NCI-H1092 treated with DMSO at 0.1 percent for 48 hours (cell line): ENCODE results near the gene STK31.
"Not testable (repeated sequence)": the region's sequence is repeated elsewhere in the genome, so short reads cannot be mapped to it uniquely, and the experiment has no call there.

Source experiments
- DNase-seq: peaks from one replicate; lab custom pipeline; 2025; lab: John Stamatoyannopoulos, UW

STK31 gene, protein sequence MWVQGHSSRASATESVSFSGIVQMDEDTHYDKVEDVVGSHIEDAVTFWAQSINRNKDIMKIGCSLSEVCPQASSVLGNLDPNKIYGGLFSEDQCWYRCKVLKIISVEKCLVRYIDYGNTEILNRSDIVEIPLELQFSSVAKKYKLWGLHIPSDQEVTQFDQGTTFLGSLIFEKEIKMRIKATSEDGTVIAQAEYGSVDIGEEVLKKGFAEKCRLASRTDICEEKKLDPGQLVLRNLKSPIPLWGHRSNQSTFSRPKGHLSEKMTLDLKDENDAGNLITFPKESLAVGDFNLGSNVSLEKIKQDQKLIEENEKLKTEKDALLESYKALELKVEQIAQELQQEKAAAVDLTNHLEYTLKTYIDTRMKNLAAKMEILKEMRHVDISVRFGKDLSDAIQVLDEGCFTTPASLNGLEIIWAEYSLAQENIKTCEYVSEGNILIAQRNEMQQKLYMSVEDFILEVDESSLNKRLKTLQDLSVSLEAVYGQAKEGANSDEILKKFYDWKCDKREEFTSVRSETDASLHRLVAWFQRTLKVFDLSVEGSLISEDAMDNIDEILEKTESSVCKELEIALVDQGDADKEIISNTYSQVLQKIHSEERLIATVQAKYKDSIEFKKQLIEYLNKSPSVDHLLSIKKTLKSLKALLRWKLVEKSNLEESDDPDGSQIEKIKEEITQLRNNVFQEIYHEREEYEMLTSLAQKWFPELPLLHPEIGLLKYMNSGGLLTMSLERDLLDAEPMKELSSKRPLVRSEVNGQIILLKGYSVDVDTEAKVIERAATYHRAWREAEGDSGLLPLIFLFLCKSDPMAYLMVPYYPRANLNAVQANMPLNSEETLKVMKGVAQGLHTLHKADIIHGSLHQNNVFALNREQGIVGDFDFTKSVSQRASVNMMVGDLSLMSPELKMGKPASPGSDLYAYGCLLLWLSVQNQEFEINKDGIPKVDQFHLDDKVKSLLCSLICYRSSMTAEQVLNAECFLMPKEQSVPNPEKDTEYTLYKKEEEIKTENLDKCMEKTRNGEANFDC

DNA sequence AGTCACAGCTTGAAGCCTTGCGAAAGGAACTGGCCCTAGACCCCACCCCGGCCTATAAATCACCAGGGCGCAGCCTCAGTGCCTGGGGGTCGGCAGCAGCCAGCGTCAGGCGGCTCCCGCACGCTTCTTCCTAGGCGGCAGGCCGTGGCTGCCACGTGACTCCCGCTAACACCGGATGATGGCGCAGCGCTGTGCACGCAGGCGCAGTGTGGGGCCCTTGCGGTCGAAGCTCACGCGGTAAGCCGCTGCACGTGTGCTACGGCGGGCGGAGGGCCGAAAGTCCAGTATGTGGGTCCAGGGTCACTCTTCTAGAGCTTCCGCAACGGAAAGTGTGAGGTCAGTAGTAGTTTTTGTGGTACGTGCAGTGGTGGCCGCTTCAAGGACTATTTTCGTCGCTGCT lies at the start of gene STK31:
STK31 (plus strand) TSS at position 220 of the 400 bp plus-strand sequence; CDS start at position 287, 67 bp downstream.
- no peak for DNase-seq

DNA sequence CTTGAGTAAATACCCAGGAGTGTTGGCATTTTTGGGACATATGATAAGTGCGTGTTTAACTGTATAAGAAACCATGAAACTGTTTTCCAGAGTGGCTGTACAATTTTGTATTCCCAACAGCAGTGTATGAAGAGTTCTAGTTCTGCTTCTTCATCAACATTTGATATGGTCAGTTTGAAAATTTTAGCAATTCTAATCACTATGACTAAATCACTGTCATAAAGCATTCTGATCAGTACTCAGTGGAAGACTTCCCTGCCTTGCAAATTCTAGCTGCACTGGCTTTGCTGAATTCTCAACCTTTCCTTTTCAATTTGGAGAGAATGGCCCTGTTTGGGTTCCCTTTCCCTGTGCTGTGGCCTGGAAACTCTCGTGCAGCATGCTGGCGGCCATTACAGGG lies 48.6 kb upstream of the STK31 start:
- DNase-seq, result no peak

DNA sequence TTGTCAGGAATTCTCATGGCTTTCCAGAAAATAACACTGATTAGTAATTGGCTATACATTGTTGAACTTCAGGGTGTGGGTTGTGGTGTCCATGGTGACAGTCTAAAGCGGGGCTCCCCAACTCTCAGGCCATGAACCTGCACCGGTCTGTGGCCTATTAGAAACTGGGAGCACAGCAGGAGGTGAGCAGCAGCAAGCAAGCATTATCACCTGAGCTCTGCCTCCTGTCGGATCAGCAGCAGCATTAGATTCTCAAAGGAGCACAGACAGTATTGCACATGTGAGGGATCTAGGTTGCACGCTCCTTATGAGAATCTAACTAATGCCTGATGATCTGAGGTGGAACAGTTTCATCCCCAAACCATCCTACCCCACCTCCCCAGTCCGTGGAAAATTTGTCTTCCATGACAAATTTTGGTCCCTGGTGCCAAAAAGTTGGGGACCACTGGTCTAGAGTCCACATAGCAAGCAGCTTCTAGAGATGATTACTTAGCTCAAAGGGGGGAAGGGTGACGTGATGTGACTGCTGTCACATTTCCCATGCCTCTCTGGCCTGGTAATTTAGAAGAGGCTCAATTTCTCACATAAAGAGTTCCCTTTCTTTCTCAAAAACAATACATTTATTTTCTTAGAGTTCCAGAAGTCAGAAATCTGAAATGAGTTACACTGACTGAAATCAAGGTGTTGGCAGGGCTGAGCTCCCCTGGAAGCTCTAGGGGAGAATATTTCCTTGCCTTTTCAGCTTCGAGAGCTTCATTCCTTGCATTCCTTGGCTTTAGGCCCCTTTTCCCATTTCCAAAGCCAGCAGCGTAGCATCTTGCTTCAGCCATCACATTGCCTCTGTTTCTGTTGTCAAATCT lies 47.7 kb upstream of the STK31 start:
- no peak for DNase-seq

DNA sequence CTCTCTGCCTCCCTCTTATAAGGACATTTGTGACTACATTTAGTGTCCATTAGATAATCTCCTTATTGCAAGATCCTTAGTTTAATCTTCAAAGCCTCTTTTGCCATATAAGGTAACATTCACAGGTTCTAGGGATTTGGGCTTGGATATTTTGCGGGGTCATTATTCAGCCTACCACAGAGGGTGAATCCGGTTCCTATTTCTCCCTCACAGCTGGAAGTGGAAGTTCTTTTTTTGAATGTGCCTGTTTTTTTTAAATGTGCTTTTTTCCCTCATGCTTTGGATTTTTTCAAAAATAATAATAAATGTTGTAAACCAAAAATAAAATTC lies 47.1 kb upstream of the STK31 start:
- no peak for DNase-seq

DNA sequence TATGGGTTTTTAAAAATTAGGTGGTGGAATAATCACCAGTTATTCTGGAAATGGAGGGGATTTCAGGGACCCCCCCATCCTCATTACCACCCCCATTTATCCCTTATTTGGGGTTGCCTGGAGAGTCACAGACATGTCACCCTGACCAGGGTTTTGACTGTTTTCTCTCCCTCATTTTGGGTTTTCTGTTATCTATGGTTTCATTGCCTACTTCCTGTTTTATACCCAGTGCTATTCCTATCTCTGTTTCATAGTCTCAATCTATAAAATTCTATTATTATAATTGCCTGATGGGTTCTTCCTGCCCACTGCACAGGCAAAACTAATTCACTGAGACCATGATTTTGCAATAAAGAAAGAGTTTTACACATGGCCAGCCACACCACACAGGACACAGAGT lies 45.9 kb upstream of the STK31 start:
- DNase-seq, result no peak

DNA sequence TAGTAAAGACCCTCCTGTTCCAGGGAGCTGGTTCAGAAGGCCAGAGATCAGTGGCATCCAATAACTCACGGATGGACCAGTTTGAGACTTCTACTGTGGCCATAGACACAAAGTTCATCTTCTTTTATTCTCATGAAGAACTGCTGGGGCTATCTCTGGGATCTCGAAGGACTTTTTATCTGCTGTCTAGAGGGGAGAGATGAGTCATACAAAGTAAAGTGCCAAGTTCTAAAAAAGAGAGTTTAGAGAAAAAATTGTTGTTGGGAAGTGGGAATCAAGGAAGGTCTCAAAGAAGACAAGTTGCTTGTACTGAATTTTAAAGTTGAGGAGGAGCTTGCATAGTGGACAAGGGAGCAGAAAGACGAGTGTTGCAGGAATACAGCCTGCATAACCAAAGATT lies 38.0 kb upstream of the STK31 start:
- DNase-seq, result no peak

DNA sequence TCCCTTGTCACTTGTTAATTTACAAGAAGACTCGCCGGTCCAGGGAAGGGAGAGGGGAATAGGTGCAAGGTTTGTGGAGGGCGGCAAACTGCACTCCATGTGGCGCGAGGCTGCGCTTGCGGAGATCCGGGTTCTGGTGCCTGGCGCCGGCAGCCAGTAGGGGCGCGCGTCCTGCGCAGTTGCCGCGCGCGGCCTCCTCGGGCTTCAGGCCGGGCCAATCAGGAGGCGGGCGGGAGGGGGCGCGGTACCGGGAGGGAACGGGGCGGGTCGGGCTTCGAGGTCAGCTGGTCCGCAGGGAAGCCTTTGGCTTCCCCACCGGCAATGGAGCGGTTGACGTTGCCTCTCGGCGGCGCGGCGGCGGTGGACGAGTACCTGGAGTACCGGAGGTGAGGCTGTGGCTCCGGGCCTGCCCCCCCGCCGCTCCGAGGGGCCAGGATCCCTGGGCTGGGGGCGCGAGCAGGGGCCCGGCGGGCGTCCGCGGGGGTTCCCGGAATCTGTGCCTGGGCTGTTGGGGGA lies 30.1 kb upstream of the STK31 start, which contains the start of gene FAM221A:
FAM221A (plus strand) TSS at position 302 of the 516 bp plus-strand sequence; CDS start at position 322, 20 bp downstream.
- peak; percentile 90 for DNase-seq

DNA sequence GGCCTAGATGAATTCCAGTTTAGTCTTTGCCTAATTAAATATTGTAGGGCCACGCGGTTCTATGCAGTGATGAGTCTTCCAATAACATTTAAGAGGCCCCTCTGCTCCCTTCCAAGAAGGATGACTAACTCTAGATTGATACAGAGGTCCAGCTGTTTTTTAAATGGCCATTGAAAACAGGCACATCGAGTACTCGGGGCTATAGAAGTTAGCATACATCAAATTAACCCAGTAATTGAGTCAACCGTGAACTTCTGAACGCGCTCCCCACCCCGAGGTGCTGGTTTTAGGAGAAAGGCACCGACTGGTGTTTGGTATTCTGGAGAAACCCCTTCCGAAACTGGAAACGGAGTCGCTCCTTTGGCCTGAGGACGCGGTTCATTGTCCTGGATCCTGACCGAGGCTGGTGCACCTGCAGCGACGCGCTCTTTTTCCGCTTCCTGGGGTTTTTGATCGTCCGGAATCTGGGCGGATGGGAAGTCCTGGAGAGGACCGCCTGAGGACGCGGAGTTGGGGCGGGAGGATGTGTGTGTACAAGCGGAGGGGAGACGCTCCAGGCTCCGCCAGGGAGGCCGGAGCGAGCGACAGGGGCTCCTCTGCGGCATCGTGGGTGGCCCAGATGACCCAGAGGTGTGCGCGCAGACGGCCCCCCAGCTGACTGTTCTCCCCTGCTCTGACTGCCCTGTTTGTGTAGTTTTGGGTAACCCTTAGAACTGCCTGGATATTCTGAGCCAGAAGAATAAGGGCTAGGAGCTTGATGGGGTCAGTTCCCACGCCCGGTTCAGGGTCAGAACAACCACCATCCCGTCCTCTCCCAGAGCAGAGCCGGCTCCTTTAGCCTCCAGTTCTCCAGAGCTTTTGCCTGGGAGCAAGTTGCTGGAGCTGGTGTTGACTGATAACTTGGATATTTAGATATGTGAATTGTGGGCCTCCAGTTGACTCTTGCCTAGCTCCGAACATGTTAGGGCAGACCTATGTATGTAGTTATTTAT lies 29.3 kb upstream of the STK31 start:
- DNase-seq, result peak; percentile 86

DNA sequence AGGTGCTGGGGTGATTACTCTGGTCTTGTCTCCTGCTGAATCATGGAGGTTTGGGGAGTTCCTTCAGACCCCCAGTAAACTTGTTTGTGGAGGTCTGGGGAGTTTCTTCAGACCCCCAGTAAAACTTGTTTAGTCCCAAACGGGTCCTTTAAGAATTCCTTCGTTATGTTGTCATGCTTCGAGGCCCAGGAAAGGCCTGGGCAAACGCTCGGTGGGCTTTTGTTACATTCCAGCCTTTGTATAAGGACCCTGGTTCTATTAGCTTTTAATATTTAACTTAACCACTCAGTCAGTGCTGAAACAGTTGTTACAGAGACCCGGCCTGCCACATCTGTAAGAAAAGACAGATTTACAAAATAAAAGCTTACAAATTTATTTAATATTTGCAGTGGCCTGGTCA lies 26.0 kb upstream of the STK31 start:
- DNase-seq, result not testable (repeated sequence)

DNA sequence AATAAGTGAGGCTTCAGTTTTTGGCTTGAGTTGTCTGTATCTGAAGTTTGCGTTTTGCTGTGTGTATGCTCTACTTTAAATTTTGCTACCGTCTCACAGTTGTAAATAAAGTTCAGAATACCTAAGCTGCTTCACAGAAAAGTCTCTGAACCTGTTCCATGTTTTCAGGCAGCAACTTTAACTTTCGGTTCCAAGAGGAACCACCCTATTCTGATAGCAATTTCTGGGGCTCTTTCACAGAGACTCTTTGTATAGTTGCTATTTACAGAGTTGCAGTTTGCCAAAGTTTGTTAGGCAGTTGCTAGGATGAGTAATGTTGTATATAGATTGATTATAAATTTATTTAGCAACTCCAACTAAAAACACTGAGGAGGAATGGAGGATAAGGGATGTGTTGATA lies 24.3 kb upstream of the STK31 start:
- no peak for DNase-seq

DNA sequence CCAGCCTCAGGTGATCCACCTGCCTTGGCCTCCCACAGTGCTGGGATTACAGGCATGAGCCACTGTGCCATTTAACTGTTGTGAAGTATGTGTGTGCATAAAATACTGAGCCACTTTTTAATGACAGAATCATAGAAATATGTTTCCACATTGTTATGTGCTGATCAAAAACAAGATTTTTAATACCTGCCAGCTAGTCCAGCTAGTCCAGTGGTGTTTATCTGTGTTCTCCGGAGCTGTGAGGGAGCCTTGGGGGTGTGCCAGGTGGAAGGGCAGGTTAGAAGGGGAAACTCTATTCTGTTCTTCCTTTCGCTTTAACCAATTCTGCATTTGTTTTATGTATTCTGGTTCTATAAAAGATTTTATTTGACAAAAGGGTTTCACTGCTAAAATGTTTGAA lies 23.0 kb upstream of the STK31 start:
- DNase-seq, result no peak

DNA sequence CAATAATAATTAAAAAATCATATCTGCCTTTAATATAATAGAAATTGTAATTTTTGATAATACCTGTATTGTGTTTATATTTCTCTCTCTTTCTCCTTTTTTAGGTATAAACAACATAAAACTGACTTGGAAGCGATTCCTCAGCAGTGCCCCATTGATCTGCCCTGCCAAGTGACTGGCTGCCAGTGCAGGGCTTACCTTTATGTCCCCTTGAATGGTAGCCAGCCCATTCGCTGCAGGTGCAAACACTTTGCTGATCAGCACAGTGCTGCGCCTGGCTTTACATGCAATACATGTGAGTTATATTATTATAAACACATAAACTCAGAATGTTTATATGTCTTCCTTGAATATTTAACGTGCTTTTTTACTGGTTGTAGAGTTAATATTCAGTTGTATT lies 20.9 kb upstream of the STK31 start:
- DNase-seq, result no peak

DNA sequence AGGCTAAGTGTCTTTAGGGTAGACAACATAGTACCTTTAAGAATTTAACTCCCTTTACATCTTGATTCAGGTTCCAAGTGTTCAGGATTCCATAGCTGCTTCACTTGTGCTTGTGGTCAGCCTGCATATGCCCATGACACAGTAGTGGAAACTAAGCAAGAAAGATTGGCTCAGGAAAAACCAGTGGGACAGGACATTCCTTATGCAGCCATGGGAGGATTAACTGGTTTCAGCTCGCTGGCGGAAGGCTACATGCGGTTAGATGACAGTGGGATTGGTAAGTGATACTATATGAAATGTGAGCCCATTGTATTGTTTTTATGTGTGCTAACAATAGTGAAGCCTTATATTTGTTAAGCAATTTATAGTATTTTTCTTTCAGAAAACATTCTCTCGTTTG lies 18.7 kb upstream of the STK31 start:
- DNase-seq, result no peak

DNA sequence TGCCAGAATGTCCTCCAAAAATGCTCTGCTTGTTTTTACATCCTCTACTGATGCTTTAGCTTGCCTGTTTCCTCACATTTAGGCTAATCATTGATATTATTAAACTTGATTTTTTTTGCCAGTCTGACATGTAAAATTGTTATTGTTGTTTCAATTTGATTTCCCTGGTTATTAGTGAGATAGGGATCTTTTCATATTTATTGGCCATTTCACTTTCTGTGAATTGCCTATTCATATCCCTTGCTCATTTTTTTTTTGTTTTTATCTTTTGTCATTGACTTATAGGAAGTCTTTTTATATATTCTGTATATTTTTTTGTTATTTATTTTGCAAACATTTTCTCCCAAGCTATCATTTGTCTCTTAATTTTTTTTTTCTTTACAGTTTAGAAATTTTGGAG lies 16.8 kb upstream of the STK31 start:
- no peak for DNase-seq

DNA sequence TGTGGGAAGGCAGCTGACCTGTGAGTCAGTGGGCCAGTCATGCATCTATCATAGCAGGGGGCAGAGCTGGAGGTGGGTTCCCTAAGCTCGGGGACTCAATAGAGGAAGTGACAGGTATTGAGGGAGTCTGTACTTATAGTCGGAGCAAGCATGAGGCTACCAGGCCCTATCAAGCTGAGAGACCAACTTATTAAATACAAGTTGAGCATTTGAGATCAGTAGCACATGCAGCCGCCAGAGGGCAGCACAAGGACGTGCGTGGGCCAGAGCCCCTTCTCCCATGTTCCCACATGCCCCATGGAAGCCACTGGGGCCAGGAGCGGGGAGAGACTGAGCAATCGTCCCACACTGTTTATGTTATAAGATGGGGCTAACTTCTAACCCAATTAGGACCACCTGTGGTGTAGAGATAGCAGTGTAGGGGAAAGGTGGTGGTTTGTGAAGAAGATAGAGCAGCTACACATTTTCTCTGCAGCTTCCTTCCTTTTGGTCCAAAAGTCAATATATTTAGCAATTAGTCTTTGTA lies 13.0 kb upstream of the STK31 start:
- DNase-seq, result no peak

DNA sequence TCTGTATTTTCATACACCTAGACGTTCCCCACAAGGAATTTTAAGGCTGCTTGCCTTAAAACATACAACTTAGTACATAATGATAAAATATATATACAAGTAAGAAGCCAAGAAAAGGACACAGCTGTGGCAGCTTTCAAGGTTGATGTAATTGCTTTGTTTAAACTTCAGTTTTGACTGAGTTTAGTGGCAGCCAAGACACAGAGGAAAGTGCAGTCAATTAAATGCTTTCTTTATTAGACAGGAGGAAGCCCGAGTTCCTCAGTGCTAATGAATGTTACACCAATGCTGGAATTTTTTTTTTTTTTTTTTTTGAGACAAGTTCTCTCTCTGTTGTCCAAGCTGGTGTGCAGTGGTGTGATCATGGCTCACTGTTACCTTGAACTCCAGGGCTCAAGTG lies 11.2 kb upstream of the STK31 start:
- no peak for DNase-seq

DNA sequence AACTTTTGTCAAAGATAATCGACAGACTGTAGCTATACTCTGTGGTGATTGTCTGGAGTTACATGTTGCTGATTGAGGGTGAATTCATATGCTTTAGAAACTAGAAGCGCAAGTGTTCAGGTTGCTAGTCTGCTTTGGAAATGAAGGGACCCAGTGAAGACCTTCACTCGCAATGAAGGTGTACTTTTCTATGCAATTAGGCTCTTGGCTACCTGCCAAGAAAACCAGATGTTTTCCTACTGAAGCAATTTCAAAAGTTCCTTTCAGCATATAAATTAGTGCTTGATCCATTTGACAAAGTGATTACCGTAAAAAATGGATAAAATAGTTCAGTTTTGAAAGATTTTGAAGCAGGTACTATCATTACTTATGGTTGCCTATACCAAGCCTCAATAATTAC lies 10.0 kb upstream of the STK31 start:
- DNase-seq, result no peak

DNA sequence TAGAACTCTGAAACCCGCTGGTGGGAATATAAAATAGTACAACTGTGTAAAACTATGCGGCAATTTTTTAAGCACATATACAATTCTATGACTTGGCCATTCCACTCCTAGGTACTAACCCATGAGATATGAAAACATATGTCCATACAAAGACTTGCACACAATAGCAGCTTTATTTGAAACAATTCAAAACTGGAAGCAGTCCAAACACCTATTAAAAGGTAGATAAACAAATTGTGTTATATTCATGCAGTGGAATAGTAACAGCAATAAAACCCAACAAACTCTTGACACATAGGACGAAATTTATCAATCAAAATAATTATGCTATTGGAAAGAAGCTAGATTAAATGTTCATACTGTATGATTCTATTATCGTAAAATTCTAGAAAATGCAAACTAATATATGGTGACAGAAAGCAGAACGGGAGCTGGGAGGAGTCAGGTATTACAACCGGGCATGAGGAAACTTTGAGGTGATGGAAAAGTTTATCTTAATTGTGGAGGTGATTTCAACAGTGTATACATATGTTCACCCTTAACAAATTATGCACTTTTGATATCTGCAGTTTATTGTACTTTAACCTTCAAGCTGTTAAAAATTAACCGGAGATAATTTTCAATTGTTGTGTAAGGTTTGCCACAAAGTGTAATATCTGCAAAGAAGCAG lies 803 bp upstream of the STK31 start:
- no peak for DNase-seq
